HG02970 (cell line): ENCODE results near the gene RCBTB1.
"Not testable (repeated sequence)": the region's sequence is repeated elsewhere in the genome, so short reads cannot be mapped to it uniquely, and the experiment has no call there.

Source experiments
- ATAC-seq: cut with Tn5 transposase; IDR thresholded peaks from one replicate; pipeline ENCODE4 v1.9.1; 2021; ENCODE audit warnings: mild to moderate bottlenecking, moderate library complexity, moderate number of reproducible peaks; ENCODE audit not compliant: unreplicated experiment, low FRiP score

Gene RCBTB1

GRCh38 chr13:49606747-49607648 lies 21.6 kb upstream of the RCBTB1 start:
- no peak for ATAC-seq

- no peak for ATAC-seq
These were observed 19.2 kb upstream of the RCBTB1 start for GRCh38 chr13:49604570-49604969.

- not testable (repeated sequence) for ATAC-seq
These were observed 17.3 kb upstream of the RCBTB1 start for GRCh38 chr13:49602615-49603014.

GRCh38 chr13:49602005-49602404 lies 16.6 kb upstream of the RCBTB1 start:
- ATAC-seq: no peak

GRCh38 chr13:49597043-49597641 lies 11.8 kb upstream of the RCBTB1 start:
- ATAC-seq: no peak

GRCh38 chr13:49596221-49596620 lies 10.9 kb upstream of the RCBTB1 start:
- no peak for ATAC-seq

- ATAC-seq: no peak
These were observed 9.2 kb upstream of the RCBTB1 start for GRCh38 chr13:49594576-49594975.

- ATAC-seq: not testable (repeated sequence)
These were observed 8.5 kb upstream of the RCBTB1 start for GRCh38 chr13:49593876-49594275.

- not testable (repeated sequence) for ATAC-seq
These were observed 5.4 kb upstream of the RCBTB1 start for GRCh38 chr13:49590714-49591113.

GRCh38 chr13:49587311-49587847 lies 2.0 kb upstream of the RCBTB1 start:
- ATAC-seq: no peak

- ATAC-seq: no peak
These were observed 1.4 kb upstream of the RCBTB1 start for GRCh38 chr13:49586717-49587116.

- peak; percentile 17 for ATAC-seq
These were observed 581 bp downstream of the RCBTB1 start for GRCh38 chr13:49584771-49585182.

- no peak for ATAC-seq
These were observed 4.2 kb downstream of the RCBTB1 start for GRCh38 chr13:49580980-49581680.

GRCh38 chr13:49579501-49579900 lies 5.9 kb downstream of the RCBTB1 start:
- ATAC-seq: no peak

GRCh38 chr13:49571299-49572240 lies 13.8 kb downstream of the RCBTB1 start:
- no peak for ATAC-seq

- ATAC-seq: no peak
These were observed 15.2 kb downstream of the RCBTB1 start for GRCh38 chr13:49569993-49570689.

- ATAC-seq: no peak
These were observed 17.9 kb downstream of the RCBTB1 start for GRCh38 chr13:49567491-49567890.

GRCh38 chr13:49566461-49566860 lies 18.9 kb downstream of the RCBTB1 start:
- no peak for ATAC-seq

- not testable (repeated sequence) for ATAC-seq
These were observed 19.9 kb downstream of the RCBTB1 start for GRCh38 chr13:49565461-49565860.
